ENCODE measurements around the gene BCAS3.

Gene BCAS3

GRCh38 chr17:60909405-60909804, 231.8 kb downstream of the BCAS3 start:
- no peak for DNase-seq (ENCODE audit: low read depth)
- no peak for TF ChIP-seq CTCF (IDR thresholded peaks at IDR 0.05; ENCODE audit: low read depth, low read length, missing control alignments)
- no peak overlapping the region for H3K4me3 ChIP-seq (ENCODE audit: low read depth, low read length)
- in situ Hi-C loops (cut with HindIII; ENCODE audit: low sequenced_read_pairs), result no loop called here

- TF ChIP-seq CTCF (IDR thresholded peaks at IDR 0.05; ENCODE audit: low read depth, low read length, missing control alignments), result no peak
- no peak overlapping the region for H3K4me3 ChIP-seq (ENCODE audit: low read depth, low read length)
- no peak for DNase-seq (ENCODE audit: low read depth)
- in situ Hi-C loops (cut with HindIII; ENCODE audit: low sequenced_read_pairs), result no loop called here
Observed at GRCh38 chr17:60910415-60910814, 232.8 kb downstream of the BCAS3 start.

GRCh38 chr17:60914078-60914477, 236.4 kb downstream of the BCAS3 start:
- no peak for DNase-seq (ENCODE audit: low read depth)
- in situ Hi-C loops (cut with HindIII; ENCODE audit: low sequenced_read_pairs), result no loop called here
- no peak for TF ChIP-seq CTCF (IDR thresholded peaks at IDR 0.05; ENCODE audit: low read depth, low read length, missing control alignments)
- H3K4me3 ChIP-seq (ENCODE audit: low read depth, low read length), result no peak overlapping the region

- no peak for TF ChIP-seq CTCF (IDR thresholded peaks at IDR 0.05; ENCODE audit: low read depth, low read length, missing control alignments)
- in situ Hi-C loops (cut with HindIII; ENCODE audit: low sequenced_read_pairs), result no loop called here
- no peak for DNase-seq (ENCODE audit: low read depth)
Observed at GRCh38 chr17:60916043-60916442, 238.4 kb downstream of the BCAS3 start.

GRCh38 chr17:60920107-60920506, 242.5 kb downstream of the BCAS3 start:
- no peak for DNase-seq (ENCODE audit: low read depth)
- no peak for TF ChIP-seq CTCF (IDR thresholded peaks at IDR 0.05; ENCODE audit: low read depth, low read length, missing control alignments)
- H3K4me3 ChIP-seq (ENCODE audit: low read depth, low read length), result no peak overlapping the region
- in situ Hi-C loops (cut with HindIII; ENCODE audit: low sequenced_read_pairs), result no loop called here

More at GRCh38 chr17:60916043-60916442, 238.4 kb downstream of the BCAS3 start:
- no peak overlapping the region for H3K4me3 ChIP-seq (ENCODE audit: low read depth, low read length)

- in situ Hi-C loops (cut with HindIII; ENCODE audit: low sequenced_read_pairs), result no loop called here
- no peak for TF ChIP-seq CTCF (IDR thresholded peaks at IDR 0.05; ENCODE audit: low read depth, low read length, missing control alignments)
- no peak overlapping the region for H3K4me3 ChIP-seq (ENCODE audit: low read depth, low read length)
- DNase-seq (ENCODE audit: low read depth), result no peak
Observed at GRCh38 chr17:60923000-60923399, 245.3 kb downstream of the BCAS3 start.

Data from astrocyte of the cerebellum (primary cell).